Measurements from ENCODE around the gene LPA.

DNA sequence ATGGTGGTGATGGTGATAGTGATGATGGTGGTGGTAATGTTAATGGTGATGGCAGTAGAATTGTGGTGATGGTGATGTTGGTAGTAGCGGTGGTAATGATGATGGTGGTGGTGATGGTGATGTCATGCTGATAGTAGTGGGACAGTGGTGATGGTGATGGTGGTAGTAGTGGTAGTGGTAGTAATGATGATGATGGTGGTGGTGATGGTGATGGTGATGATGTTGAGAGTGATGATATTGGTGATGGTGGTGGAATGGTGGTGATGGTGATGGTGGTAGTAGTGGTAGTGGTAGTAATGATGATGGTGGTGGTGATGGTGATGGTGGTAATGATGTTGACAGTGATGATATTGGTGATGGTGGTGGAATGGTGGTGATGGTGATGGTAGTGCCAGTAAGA is 128.8 kb downstream of the LPA start:
- TF ChIP-seq, protein P1, sequence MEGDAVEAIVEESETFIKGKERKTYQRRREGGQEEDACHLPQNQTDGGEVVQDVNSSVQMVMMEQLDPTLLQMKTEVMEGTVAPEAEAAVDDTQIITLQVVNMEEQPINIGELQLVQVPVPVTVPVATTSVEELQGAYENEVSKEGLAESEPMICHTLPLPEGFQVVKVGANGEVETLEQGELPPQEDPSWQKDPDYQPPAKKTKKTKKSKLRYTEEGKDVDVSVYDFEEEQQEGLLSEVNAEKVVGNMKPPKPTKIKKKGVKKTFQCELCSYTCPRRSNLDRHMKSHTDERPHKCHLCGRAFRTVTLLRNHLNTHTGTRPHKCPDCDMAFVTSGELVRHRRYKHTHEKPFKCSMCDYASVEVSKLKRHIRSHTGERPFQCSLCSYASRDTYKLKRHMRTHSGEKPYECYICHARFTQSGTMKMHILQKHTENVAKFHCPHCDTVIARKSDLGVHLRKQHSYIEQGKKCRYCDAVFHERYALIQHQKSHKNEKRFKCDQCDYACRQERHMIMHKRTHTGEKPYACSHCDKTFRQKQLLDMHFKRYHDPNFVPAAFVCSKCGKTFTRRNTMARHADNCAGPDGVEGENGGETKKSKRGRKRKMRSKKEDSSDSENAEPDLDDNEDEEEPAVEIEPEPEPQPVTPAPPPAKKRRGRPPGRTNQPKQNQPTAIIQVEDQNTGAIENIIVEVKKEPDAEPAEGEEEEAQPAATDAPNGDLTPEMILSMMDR (conservative IDR thresholded peaks at IDR 0.05 in 1 of 2, IDR thresholded peaks at IDR 0.05 in 1 of 2; ENCODE audit: extremely low read depth in 1 of 2, insufficient read depth in 1 of 2, low read depth in 1 of 2, low read length in 2 of 2), result no peak
- TF ChIP-seq EZH2 (IDR thresholded peaks at IDR 0.05; ENCODE audit: borderline replicate concordance, low read length), result no peak
